Gastrocnemius medialis (tissue), 4 donors: Measurements from ENCODE around the gene NME2.

Experiments used
- CTCF ChIP-seq, 5 experiments: fragments of 450-650 bp in 3 of 5; fragments of 200-600 bp in 2 of 5; sonication (generic) in 2 of 5; IDR thresholded peaks in 4 of 5; conservative IDR thresholded peaks in 1 of 5; 1 replicate in 4 of 5; 2 replicates in 1 of 5; pipeline ENCODE4 v1.5.1; 2016 to 2019; ENCODE audit warnings: antibody characterized with exemption in 5 of 5, mild to moderate bottlenecking in 3 of 5, moderate library complexity in 3 of 5
- POLR2A ChIP-seq, 2 donors: fragments of 450-650 bp; IDR thresholded peaks; one replicate each; pipeline ENCODE4 v1.6.1; 2017; ENCODE audit warnings: antibody characterized with exemption in 2 of 2, mild to moderate bottlenecking in 2 of 2, moderate library complexity in 2 of 2

DNA sequence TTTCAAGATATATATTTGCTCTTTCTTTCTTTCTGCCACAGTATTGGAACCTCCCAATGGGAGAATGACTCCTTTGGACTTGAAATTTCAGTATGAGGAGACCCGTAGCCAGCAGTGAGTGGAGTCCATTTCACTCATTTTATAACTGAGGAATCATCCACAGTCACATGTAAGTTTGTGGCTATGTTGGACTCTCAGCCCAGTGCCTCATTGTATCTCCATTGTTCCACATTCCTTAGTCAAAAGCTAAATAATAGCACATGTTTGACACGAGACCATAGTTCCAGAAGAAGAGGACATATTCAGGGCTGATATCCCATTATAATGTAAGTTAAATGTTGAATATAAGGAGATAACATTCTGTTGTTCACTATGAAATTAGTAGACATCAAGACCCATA is 32.8 kb upstream of the NME2 start:
- TF ChIP-seq CTCF (IDR thresholded peaks at IDR 0.05 in 4 of 5, conservative IDR thresholded peaks at IDR 0.05 in 1 of 5) (no peak), POLR2A (IDR thresholded peaks at IDR 0.05) (no peak)
